ENCODE results near the gene MT1B.

MT1B gene

GRCh38 chr16:56634715-56635440 lies 16.8 kb upstream of the MT1B start:
- Histone ChIP-seq H3K27ac (ENCODE audit: low read length) (no peak overlapping the region), H3K9ac (ENCODE audit: low read length) (no peak overlapping the region), H3K27me3 (ENCODE audit: low read depth, low read length) (peaks cover 37% of the 10 kb centered on the region), H3K4me3 (ENCODE audit: low read length) (no peak overlapping the region), H2AFZ (ENCODE audit: low read depth, low read length) (no peak overlapping the region), H3K4me2 (ENCODE audit: low read length) (no peak overlapping the region), H3K36me3 (replicated peaks; ENCODE audit: low read depth, low read length) (no peaks in the 10 kb centered on the region), H3K9me3 (ENCODE audit: insufficient read depth, low read length) (no peaks in the 10 kb centered on the region), H3K4me1 (ENCODE audit: low read length) (peaks cover 11% of the 10 kb centered on the region), H3K79me2 (ENCODE audit: low read length) (no peaks in the 10 kb centered on the region), H4K20me1 (ENCODE audit: insufficient read depth, low read length) (no peaks in the 10 kb centered on the region)
- TF ChIP-seq CTCF (IDR thresholded peaks at IDR 0.05; ENCODE audit: low read depth, low read length) (no peak), EZH2phosphoT487 (IDR thresholded peaks at IDR 0.05; ENCODE audit: low read depth) (no peak)

- H4K20me1 ChIP-seq (ENCODE audit: insufficient read depth, low read length) = no peaks in the 10 kb centered on the region
- no peaks in the 10 kb centered on the region for H3K36me3 ChIP-seq (replicated peaks; ENCODE audit: low read depth, low read length)
- no peak overlapping the region for H3K27ac ChIP-seq (ENCODE audit: low read length)
- no peaks in the 10 kb centered on the region for H3K79me2 ChIP-seq (ENCODE audit: low read length)
- peaks cover 4% of the 10 kb centered on the region for H3K4me1 ChIP-seq (ENCODE audit: low read length)
- H3K9me3 ChIP-seq (ENCODE audit: insufficient read depth, low read length) = no peaks in the 10 kb centered on the region
- no peak overlapping the region for H3K4me2 ChIP-seq (ENCODE audit: low read length)
- no peak overlapping the region for H3K4me3 ChIP-seq (ENCODE audit: low read length)
- peaks cover 39% of the 10 kb centered on the region for H3K27me3 ChIP-seq (ENCODE audit: low read depth, low read length)
- H3K9ac ChIP-seq (ENCODE audit: low read length) = no peak overlapping the region
- H2AFZ ChIP-seq (ENCODE audit: low read depth, low read length) = no peak overlapping the region
- no peak for TF ChIP-seq EZH2phosphoT487 (IDR thresholded peaks at IDR 0.05; ENCODE audit: low read depth)
- TF ChIP-seq CTCF (IDR thresholded peaks at IDR 0.05; ENCODE audit: low read depth, low read length) = no peak
These were observed 16.2 kb upstream of the MT1B start for GRCh38 chr16:56635441-56635967.

GRCh38 chr16:56636616-56637413 lies 14.9 kb upstream of the MT1B start:
- TF ChIP-seq EZH2phosphoT487 (IDR thresholded peaks at IDR 0.05; ENCODE audit: low read depth) = no peak
- no peak for TF ChIP-seq CTCF (IDR thresholded peaks at IDR 0.05; ENCODE audit: low read depth, low read length)
- no peaks in the 10 kb centered on the region for H4K20me1 ChIP-seq (ENCODE audit: insufficient read depth, low read length)
- no peaks in the 10 kb centered on the region for H3K36me3 ChIP-seq (replicated peaks; ENCODE audit: low read depth, low read length)
- no peaks in the 10 kb centered on the region for H3K79me2 ChIP-seq (ENCODE audit: low read length)
- peaks cover 39% of the 10 kb centered on the region for H3K27me3 ChIP-seq (ENCODE audit: low read depth, low read length)
- no peaks in the 10 kb centered on the region for H3K4me1 ChIP-seq (ENCODE audit: low read length)
- H3K9me3 ChIP-seq (ENCODE audit: insufficient read depth, low read length) = no peaks in the 10 kb centered on the region
- H3K9ac ChIP-seq (ENCODE audit: low read length) = no peak overlapping the region
- H2AFZ ChIP-seq (ENCODE audit: low read depth, low read length) = no peak overlapping the region
- no peak overlapping the region for H3K27ac ChIP-seq (ENCODE audit: low read length)
- H3K4me2 ChIP-seq (ENCODE audit: low read length) = no peak overlapping the region
- H3K4me3 ChIP-seq (ENCODE audit: low read length) = no peak overlapping the region

All from OCI-LY3 (cell line).